Kidney (tissue), 14 donors: ENCODE data around the gene DENND2A. TPM values are rescaled to one million over a fixed set of nuclear protein-coding genes. Genes with fewer than 3 reads are reported as not detected.

Experiments
- DNase-seq, 5 donors: peaks; one replicate each; pipeline ENCODE4 v3.0.0-alpha.2; 2013 to 2020
- FAIRE-seq: peaks from 2 replicates; lab custom pipeline; 2012; peaks lifted over from hg19 to GRCh38; lab: Jason Lieb, UNC
- H3K27ac ChIP-seq, 2 donors: one replicate each; pipeline ENCODE4 v1.7.0; 2013; ENCODE audit warnings: low read depth in 2 of 2, low read length in 2 of 2, inconsistent platforms in 1 of 2
- H3K27me3 ChIP-seq: one replicate; pipeline ENCODE4 v1.7.1; 2013; ENCODE audit warnings: low read length, inconsistent platforms; ENCODE audit not compliant: control insufficient read depth, insufficient read depth
- H3K36me3 ChIP-seq, 3 donors: one replicate each; pipeline versions ENCODE4 v1.7.0 to v1.7.1; 2013; ENCODE audit warnings: low read length in 3 of 3, control low read depth in 1 of 3, inconsistent platforms in 1 of 3; ENCODE audit not compliant: insufficient read depth in 3 of 3, control insufficient read depth in 2 of 3
- H3K4me1 ChIP-seq, 3 donors: one replicate each; pipeline versions ENCODE4 v1.7.0 to v1.7.1; 2013; ENCODE audit warnings: low read length in 3 of 3, inconsistent platforms in 1 of 3, low read depth in 1 of 3; ENCODE audit not compliant: control insufficient read depth in 2 of 3, insufficient read depth in 2 of 3
- H3K4me3 ChIP-seq, 3 donors: one replicate each; pipeline versions ENCODE4 v1.7.0 to v1.8.1; 2013; ENCODE audit warnings: low read length in 3 of 3, control low read depth in 1 of 3, inconsistent platforms in 1 of 3
- H3K9ac ChIP-seq, 3 donors: one replicate each; pipeline versions ENCODE4 v1.7.0 to v1.7.1; 2013; ENCODE audit warnings: low read length in 3 of 3, control low read depth in 1 of 3, inconsistent platforms in 1 of 3
- H3K9me3 ChIP-seq, 3 donors: one replicate each; pipeline versions ENCODE4 v1.7.0 to v1.7.1; 2013; ENCODE audit warnings: low read length in 3 of 3, control low read depth in 1 of 3, inconsistent platforms in 1 of 3; ENCODE audit not compliant: control insufficient read depth in 2 of 3, insufficient read depth in 1 of 3
- intact Hi-C: fragments of 100-400 bp; cut with DNase I; formaldehyde crosslinking; loops from one replicate; pipeline ENCODE4 v1.11.1; 2022
- polyA plus RNA-seq: library from polyadenylated mRNA; stranded (reverse); fragments of 350-450 nt; fragmentation: Illumina TruSeq; extraction: RNeasy Lipid Tissue Mini Kit (QIAGEN cat#74804); gene quantifications from one replicate; pipeline ENCODE4 v1.2.3, GENCODE V29; 2014; ENCODE audit warnings: low read depth, low replicate concordance; ENCODE audit not compliant: insufficient read depth
- total RNA-seq: library from RNA; stranded (reverse); fragmentation: NEBNext Ultra II Directional; extraction: Animal tissue kit (Norgen Biotek cat#: 25700); gene quantifications from one replicate; pipeline ENCODE4 v1.2.1, GENCODE V29; 2021
- TF ChIP-seq, protein P1 (sequence below): IDR thresholded peaks from 3 replicates; pipeline ENCODE4 v1.5.1; 2012; ENCODE audit warnings: mild to moderate bottlenecking, moderate library complexity, borderline replicate concordance; ENCODE audit not compliant: insufficient read depth; ENCODE audit errors: extremely low read depth
- donor health status: control.
- donor health status: control.
- donor health status: control.
- donor health status: control.
- donor health status: control.
- donor health status: DM: yes; HTN: yes; CAD: no.
- donor health status: Normal renal cell carcinoma (clear cell type).

Gene DENND2A
- total and polyA plus RNA-seq, 2 donors from 2014 or later: 6.5 to 18.0 TPM

DNA sequence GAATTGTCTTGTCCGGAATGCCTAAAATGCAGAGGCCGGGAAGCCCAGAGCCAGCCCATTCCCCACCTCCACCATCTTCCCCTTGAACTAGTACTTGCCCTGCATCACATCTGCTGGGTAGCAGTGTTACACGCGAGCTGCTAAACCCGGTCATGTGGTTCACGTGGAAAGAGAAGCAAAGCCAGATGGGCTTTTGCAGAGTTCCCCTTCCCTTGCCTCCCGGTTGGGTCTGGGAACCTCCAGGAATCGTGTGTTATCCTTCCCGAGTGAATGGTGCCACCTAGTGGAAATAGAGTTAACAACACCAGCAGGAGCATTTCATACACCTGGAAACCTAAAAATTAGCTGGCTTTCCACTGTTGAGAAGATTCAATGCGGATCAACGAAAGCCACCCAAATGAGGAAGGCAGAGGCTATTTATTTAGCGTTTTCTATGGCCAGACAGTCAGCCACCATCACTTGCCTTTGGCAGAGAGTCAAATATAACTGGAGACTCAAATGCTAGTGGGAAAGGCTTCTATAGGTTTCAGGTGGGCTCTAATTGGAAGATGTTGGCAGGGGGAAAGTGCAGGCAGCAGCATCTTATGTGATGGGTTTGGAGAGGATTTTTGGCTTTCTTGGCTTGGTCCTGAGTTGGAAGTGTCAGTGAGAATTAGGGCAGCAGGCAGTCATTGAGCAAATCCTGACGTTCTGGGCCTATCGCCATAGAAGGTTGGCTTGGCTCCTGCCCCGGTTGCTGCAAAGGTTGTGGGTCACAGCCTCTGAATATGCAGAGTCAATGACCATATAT, 12.9 kb upstream of the DENND2A start:
- DNase-seq (peak in 4 of 5 donors; percentile 80 to 95 (median 85)), FAIRE-seq (no peak)
- H3K36me3 ChIP-seq: no peaks in the 10 kb centered on the region
- H3K9me3 ChIP-seq: no peaks in the 10 kb centered on the region
- H3K4me3 ChIP-seq: no peak overlapping the region
- TF ChIP-seq, protein P1, sequence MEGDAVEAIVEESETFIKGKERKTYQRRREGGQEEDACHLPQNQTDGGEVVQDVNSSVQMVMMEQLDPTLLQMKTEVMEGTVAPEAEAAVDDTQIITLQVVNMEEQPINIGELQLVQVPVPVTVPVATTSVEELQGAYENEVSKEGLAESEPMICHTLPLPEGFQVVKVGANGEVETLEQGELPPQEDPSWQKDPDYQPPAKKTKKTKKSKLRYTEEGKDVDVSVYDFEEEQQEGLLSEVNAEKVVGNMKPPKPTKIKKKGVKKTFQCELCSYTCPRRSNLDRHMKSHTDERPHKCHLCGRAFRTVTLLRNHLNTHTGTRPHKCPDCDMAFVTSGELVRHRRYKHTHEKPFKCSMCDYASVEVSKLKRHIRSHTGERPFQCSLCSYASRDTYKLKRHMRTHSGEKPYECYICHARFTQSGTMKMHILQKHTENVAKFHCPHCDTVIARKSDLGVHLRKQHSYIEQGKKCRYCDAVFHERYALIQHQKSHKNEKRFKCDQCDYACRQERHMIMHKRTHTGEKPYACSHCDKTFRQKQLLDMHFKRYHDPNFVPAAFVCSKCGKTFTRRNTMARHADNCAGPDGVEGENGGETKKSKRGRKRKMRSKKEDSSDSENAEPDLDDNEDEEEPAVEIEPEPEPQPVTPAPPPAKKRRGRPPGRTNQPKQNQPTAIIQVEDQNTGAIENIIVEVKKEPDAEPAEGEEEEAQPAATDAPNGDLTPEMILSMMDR: peak; percentile 90
- no peaks in the 10 kb centered on the region for H3K27me3 ChIP-seq
- no peak overlapping the region for H3K9ac ChIP-seq
- intact Hi-C loops: loop anchor here (5.0 kb wide), 1 partner anchor 136 kb away; no protein-coding TSS in a partner anchor
- H3K27ac ChIP-seq: no peak overlapping the region
- H3K4me1 ChIP-seq: peaks cover 2 to 8% (median 5%) of the 10 kb centered on the region in 3 donors

DNA sequence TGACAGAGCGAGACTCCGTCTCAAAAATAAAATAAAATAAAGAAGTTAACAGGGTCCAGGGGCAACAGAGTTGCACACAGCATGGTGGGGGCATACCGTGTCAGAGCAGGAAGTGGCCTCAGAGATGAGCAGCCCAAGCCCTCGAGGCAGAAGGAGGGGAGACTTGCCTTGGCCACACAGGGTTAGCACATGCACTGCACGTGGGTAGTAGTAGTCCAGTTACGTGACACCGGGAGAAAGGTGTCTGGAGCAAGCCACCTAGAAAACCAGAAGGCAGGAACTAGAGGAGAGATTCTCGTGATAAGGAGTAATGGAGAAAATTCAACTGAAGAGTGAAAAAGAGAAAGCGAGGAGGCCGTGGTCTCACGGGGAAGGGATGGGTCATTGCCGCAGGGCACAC, 9.8 kb upstream of the DENND2A start:
- Histone ChIP-seq H3K27me3 (no peaks in the 10 kb centered on the region), H3K4me3 (no peak overlapping the region), H3K9ac (no peak overlapping the region), H3K9me3 (no peaks in the 10 kb centered on the region), H3K27ac (no peak overlapping the region), H3K36me3 (no peaks in the 10 kb centered on the region), H3K4me1 (peaks cover 0 to 3% (median 2%) of the 10 kb centered on the region in 3 donors)
- intact Hi-C loops: loop anchor here (5.0 kb wide), 1 partner anchor 133 kb away; no protein-coding TSS in a partner anchor
- FAIRE-seq: no peak
- TF ChIP-seq, protein P1: no peak
- no peak for DNase-seq

DNA sequence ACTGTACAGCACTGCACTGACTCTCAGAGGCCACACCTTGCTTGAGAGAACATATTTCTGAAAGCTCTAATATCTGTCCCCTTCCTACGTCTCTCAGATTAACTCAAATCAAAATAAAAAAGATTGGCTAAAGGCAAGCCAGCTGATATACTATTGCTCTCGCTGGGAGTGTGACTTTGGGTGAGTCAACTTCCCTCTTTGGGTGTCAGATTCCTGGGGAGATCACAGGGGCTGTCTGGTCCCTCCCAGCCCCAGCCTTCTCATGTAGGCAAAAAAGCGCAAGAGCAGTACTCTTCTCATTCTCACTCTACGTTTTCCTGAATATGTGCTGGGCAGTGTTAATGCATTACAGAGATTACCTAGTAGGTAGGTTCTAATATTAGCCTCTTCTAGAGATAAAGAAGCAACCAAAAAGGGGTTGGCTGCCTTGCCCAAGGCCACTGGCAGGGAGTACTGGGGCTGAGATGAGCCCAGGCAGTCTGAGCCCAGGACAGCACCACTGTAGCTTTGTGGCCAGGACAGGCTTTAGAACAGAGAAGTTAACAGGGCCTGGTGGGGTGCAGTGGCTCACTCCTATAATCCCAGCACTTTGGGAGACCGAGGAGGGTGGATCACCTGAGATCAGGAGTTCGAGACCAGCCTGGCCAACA, 9.1 kb upstream of the DENND2A start:
- DNase-seq (no peak), FAIRE-seq (no peak)
- Histone ChIP-seq H3K4me1 (peaks cover 0 to 3% (median 2%) of the 10 kb centered on the region in 3 donors), H3K27me3 (no peaks in the 10 kb centered on the region), H3K9me3 (no peaks in the 10 kb centered on the region), H3K9ac (no peak overlapping the region), H3K4me3 (no peak overlapping the region), H3K27ac (no peak overlapping the region), H3K36me3 (no peaks in the 10 kb centered on the region)
- intact Hi-C loops: loop anchor here (5.0 kb wide), 1 partner anchor 132 kb away; no protein-coding TSS in a partner anchor
- TF ChIP-seq, protein P1: no peak
